ENCODE measurements around the gene SUN3. TPM values are rescaled to one million over a fixed set of nuclear protein-coding genes. Genes with fewer than 3 reads are reported as not detected.

Gene SUN3
- total RNA-seq, 1 experiment from 2014 or later, result 0.49 TPM

- in situ Hi-C loops (cut with HindIII; ENCODE audit: low pct_unique_long_range_greater_than_20kb, low sequenced_read_pairs) (loop anchor here (10.0 kb wide), 1 partner anchor 83 kb away; no protein-coding TSS in a partner anchor), intact Hi-C loops (cut with micrococcal nuclease; ENCODE audit: unreplicated experiment) (no loop called here)
- ATAC-seq (no peak), DNase-seq (ENCODE audit: low read depth, low spot score) (no peak)
- Histone ChIP-seq H3K27me3 (ENCODE audit: control insufficient read depth, insufficient read depth, low read length) (no peaks in the 10 kb centered on the region), H3K27ac (ENCODE audit: low read length) (peak overlapping the region; percentile 12; the same call in 1 of the 2 replicates), H3K36me3 (ENCODE audit: control insufficient read depth, insufficient read depth, low read length) (no peaks in the 10 kb centered on the region), H3K9me3 (ENCODE audit: control insufficient read depth, insufficient read depth, low read depth, low read length) (no peaks in the 10 kb centered on the region), H3K4me3 (ENCODE audit: low read depth in 2 of 2, low read length in 2 of 2) (no peak overlapping the region), H3K4me1 (ENCODE audit: control insufficient read depth, insufficient read depth, low read length) (peaks cover 6% of the 10 kb centered on the region)
- POLR2A ChIA-PET, result interaction anchor here (0.8 kb wide), 1 partner anchor 11 kb away, joined by 3 read pairs; the partner anchor contains the start of gene UPP1
- no peak for TF ChIP-seq CTCF (IDR thresholded peaks at IDR 0.05)
- no peak for TF ChIP-seq SIN3A (IDR thresholded peaks at IDR 0.05; ENCODE audit: borderline replicate concordance, insufficient read depth, low read depth, low read length)
- TF ChIP-seq TCF7L2 (IDR thresholded peaks at IDR 0.05; ENCODE audit: low read depth, low read length), result no peak
- TF ChIP-seq REST (IDR thresholded peaks at IDR 0.05; ENCODE audit: insufficient read depth in 1 of 2, low read depth in 2 of 2, low read length in 1 of 2), result no peak
- TF ChIP-seq POLR2AphosphoS5 (IDR thresholded peaks at IDR 0.05; ENCODE audit: low read depth, low read length), result no peak
- CTCF ChIA-PET, result interaction anchor here (0.7 kb wide), 1 partner anchor 26 kb away, joined by 3 read pairs; no protein-coding TSS in a partner anchor
- no TSS peak for BruUV-seq (replicated peaks)
Observed at GRCh38 chr7:48077423-48077822, 48.5 kb upstream of the SUN3 start.

- Histone ChIP-seq H3K27ac (ENCODE audit: low read length) (peak overlapping the region; percentile 4; the same call in 1 of the 2 replicates), H3K9me3 (ENCODE audit: control insufficient read depth, insufficient read depth, low read depth, low read length) (no peaks in the 10 kb centered on the region; the same call in 1 of the 2 replicates), H3K4me1 (ENCODE audit: control insufficient read depth, insufficient read depth, low read length) (no peaks in the 10 kb centered on the region), H3K27me3 (ENCODE audit: control insufficient read depth, insufficient read depth, low read length) (no peaks in the 10 kb centered on the region), H3K4me3 (ENCODE audit: low read depth in 2 of 2, low read length in 2 of 2) (no peak overlapping the region), H3K36me3 (ENCODE audit: control insufficient read depth, insufficient read depth, low read length) (no peaks in the 10 kb centered on the region)
- BruUV-seq (replicated peaks), result no TSS peak
- intact Hi-C loops (cut with micrococcal nuclease; ENCODE audit: unreplicated experiment), result no loop called here
- ChIA-PET CTCF (no interaction called here), POLR2A (interaction anchor here (0.6 kb wide), 1 partner anchor 644 kb away, joined by 6 read pairs; no protein-coding TSS in a partner anchor)
- TF ChIP-seq POLR2AphosphoS5 (IDR thresholded peaks at IDR 0.05; ENCODE audit: low read depth, low read length) (no peak), SIN3A (IDR thresholded peaks at IDR 0.05; ENCODE audit: borderline replicate concordance, insufficient read depth, low read depth, low read length) (no peak), TCF7L2 (IDR thresholded peaks at IDR 0.05; ENCODE audit: low read depth, low read length) (no peak), CTCF (IDR thresholded peaks at IDR 0.05) (no peak), REST (IDR thresholded peaks at IDR 0.05; ENCODE audit: insufficient read depth in 1 of 2, low read depth in 2 of 2, low read length in 1 of 2) (no peak)
- peak; percentile 21; the same call in 1 of the 2 replicates for ATAC-seq
- in situ Hi-C loops (cut with HindIII; ENCODE audit: low pct_unique_long_range_greater_than_20kb, low sequenced_read_pairs), result loop anchor here (10.0 kb wide), 1 partner anchor 79 kb away; no protein-coding TSS in a partner anchor
- no peak for DNase-seq (ENCODE audit: low read depth, low spot score)
Observed at GRCh38 chr7:48074204-48074654, 45.3 kb upstream of the SUN3 start.
